Measurements from ENCODE around the gene RAX. TPM values are rescaled to one million over a fixed set of nuclear protein-coding genes. Genes with fewer than 3 reads are reported as not detected.

RAX gene
- not detected for polyA plus RNA-seq (ENCODE audit: insufficient read length in 4 of 4)

- no peak for DNase-seq (ENCODE audit: low read depth in 4 of 4, low spot score in 2 of 4)
Measured at GRCh38 chr18:59272891-59273758, at the start of gene RAX. RAX (minus strand) TSS chr18:59273454; CDS start chr18:59273206, 248 bp downstream.

DNA sequence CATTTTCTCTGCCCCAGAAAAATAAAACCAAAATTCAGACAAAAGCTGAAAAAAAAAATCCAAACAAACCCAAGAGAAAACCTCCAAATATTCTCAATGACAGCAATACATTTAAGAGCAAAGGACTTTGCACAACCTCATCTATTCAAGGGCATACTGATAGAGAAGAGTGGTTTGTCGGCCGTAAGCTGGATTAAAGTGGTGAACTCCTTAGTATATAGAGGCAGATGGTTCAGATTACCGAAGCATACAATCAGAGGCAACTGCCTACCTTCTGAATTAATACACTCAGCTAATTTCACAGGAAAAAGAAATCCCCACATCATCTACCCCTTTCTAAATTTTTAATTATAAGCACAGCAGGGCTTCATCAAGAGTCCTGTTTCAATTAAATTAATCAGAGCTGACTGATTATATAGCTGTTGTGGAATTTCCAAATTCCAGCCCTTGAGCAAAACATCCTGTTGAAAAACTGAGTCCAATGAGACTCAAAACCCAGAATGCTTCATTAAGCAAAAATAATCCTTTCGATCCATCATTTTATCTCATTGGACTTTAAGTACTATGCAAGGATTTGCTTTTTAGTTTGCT, 45.3 kb upstream of the RAX start, which contains the start of gene CPLX4:
Gene CPLX4 (minus strand): TSS at position 190 of the 591 bp plus-strand sequence. CDS start 187 bp downstream, at position 3.
- no peak for DNase-seq (ENCODE audit: low read depth in 4 of 4, low spot score in 2 of 4)

GRCh38 chr18:59311631-59312030, 38.4 kb upstream of the RAX start:
- no peak for DNase-seq (ENCODE audit: low read depth in 4 of 4, low spot score in 2 of 4)

DNA sequence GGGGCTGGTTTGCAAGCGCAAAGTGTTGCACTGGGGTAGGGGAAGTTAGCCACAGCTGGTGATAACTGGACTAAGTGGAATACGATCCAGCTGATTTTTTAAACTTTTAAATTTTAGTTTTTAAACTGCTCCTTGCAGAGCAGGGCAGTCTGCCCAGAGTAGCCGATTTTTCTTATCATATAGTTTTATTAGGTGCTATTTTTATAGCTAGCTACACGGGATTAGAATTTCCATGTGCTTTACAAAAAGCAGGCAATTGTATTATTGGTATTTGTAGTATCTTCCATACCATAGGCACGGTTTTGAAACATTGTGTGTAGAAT, 35.6 kb upstream of the RAX start:
- no peak for DNase-seq (ENCODE audit: low read depth in 4 of 4, low spot score in 2 of 4)

- DNase-seq (ENCODE audit: low read depth in 4 of 4, low spot score in 2 of 4): peak; percentile 37 to 63 (median 46)
Measured at GRCh38 chr18:59308248-59308937, 35.1 kb upstream of the RAX start.

DNA sequence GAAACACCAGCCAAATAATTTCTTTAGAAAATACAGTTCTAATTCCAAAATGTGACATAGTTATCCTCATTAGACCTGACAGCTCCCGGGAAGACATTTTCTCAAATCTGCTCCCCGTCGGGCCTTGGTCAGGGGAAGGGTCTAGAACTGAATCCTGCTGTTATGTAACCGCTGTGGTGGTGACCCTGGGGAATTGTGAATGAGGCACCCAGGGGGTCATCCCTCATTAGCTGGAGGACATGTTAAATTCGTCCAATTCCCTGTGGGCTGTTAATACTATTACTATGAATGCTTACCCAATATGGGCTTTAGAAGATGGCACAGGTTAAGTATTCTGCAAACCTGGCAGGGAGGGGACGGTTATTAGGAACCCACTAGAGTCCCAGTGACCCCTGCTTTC, 33.4 kb upstream of the RAX start:
- no peak for DNase-seq (ENCODE audit: low read depth in 4 of 4, low spot score in 2 of 4)

GRCh38 chr18:59305295-59305694, 32.0 kb upstream of the RAX start:
- no peak for DNase-seq (ENCODE audit: low read depth in 4 of 4, low spot score in 2 of 4)

- DNase-seq (ENCODE audit: low read depth in 4 of 4, low spot score in 2 of 4): no peak
Measured at GRCh38 chr18:59303656-59304195, 30.5 kb upstream of the RAX start.

DNA sequence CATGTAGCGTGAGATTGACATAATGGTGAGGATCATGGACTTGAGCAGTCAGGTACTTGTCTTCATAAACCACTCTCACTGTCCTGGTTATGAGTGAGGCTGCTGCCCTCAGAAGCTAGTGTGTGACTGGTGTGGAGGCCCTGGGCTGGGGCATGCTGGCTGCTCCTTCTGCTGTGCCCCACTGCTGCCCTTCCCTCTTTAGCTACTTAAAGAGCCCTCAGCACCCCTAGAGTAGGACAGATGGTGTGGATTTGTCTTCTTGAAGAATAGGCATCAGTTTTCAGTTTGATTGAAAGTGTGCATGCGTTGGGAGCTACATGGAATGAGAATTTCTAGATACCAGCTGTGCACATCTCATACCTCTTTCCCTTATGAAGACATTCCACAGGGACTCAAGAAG, 29.8 kb upstream of the RAX start:
- no peak for DNase-seq (ENCODE audit: low read depth in 4 of 4, low spot score in 2 of 4)

- no peak for DNase-seq (ENCODE audit: low read depth in 4 of 4, low spot score in 2 of 4)
Measured at GRCh38 chr18:59301929-59302328, 28.7 kb upstream of the RAX start.

DNA sequence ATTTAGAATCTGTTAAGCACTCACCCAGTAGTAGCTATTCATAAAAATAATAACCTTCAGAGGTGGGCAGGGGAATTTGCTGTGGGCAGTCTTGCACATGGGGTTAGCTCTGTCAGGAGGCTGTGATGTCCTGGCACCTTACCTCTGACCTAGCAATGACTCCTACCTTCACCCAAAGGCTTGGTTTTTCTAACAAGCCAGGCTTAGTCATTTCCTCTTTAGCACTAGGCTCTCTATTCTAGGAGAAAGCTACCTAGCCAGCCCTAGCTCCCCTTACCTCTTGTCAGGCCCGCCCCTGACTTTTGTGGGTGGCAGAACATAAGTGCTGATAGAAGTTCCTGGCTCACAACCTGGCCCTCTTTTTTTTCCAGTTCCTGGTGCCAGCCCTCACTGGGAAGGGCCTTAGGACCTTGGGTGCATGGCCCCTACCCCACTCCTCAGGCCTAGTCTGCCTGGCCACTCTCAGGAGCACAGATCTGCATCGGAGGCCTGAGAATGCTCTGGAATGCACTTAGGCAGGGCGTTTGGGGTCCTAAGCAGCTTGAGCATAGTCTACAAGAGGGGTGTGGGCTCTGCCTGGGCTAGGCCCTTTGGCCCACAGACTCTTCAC, 27.5 kb upstream of the RAX start:
- DNase-seq (ENCODE audit: low read depth in 4 of 4, low spot score in 2 of 4): no peak

- DNase-seq (ENCODE audit: low read depth in 4 of 4, low spot score in 2 of 4): no peak
Measured at GRCh38 chr18:59298871-59299270, 25.6 kb upstream of the RAX start.

DNA sequence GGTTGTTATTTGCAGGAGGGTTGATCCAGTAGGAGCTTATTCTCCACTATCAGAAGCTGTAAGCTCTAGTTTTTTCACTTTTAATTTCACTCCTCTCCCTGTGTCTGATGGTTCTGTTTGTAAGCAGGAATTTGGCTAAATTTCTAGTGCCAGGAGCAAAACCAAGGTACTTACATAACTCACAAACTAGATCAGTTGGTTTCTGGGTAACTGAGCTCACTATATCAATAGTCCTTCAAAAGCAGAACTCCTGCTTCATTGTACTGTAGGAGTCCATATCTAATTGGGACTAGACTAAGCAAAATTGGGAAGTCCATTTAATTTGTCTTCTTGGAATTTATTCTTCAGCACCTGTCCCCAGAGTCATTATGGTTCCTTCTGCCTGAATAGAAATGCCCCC, 20.1 kb upstream of the RAX start:
- DNase-seq (ENCODE audit: low read depth in 4 of 4, low spot score in 2 of 4): no peak

DNA sequence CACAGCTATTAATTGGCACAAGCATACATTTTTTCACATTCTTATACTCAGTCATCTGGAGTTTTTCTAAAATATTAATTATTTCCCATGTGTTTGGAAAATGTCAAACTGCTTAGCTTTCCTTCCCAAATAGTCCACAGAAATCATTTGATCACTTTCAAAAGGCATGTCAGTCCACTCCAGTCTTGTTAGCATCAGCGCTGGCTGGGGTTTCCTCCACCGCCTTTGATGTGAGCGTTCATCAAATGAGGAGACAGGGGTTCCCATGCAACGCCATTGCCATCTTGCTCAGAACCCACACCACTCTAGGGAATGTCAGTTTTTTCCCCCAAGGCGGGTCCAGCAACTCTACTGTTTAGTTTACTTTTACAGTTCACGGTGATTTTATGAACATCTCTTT, 13.1 kb upstream of the RAX start:
- DNase-seq (ENCODE audit: low read depth in 4 of 4, low spot score in 2 of 4): no peak

GRCh38 chr18:59282341-59282740, 9.1 kb upstream of the RAX start:
- DNase-seq (ENCODE audit: low read depth in 4 of 4, low spot score in 2 of 4): no peak

DNA sequence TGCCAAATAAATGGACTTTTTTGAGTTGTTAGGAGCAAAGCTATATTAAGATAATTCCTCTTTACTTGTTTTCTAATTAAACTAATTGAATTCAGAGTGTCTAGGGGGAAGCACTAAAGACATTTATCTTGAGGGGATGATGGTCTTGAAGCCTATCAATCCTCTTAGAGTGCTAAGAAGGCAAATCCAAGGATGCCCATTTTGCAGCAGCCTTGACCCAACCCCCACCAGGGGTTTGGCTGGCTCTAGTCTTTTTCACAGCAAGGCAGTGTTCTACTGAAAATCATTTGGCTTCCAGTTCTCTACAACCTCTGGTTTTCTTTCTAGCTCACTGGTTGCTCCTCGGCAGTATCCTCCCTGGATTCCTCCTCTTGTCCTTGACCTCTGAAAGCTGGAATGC, 6.5 kb upstream of the RAX start:
- DNase-seq (ENCODE audit: low read depth in 4 of 4, low spot score in 2 of 4): no peak

DNA sequence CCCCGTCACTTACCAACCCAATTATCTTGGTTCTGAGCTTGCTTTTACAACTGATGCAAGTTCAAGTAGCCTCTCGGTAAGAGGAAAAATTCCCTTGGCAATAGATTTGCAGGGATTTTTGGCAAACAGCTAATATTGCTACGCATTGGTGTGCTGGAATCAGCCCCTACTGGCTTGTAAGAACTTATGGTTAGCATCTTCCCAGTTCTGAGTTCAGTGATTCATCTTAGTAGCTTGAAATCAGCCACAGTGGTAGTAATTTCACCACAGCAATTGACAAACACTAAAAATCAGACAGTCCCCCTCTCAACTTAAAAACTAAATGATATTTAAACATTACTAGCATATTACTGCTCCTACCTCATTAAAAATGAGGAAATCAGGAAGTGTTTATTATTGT, 5.9 kb upstream of the RAX start:
- DNase-seq (ENCODE audit: low read depth in 4 of 4, low spot score in 2 of 4): no peak

- DNase-seq (ENCODE audit: low read depth in 4 of 4, low spot score in 2 of 4): no peak
Measured at GRCh38 chr18:59278793-59279192, 5.5 kb upstream of the RAX start.

- DNase-seq (ENCODE audit: low read depth in 4 of 4, low spot score in 2 of 4): no peak
Measured at GRCh38 chr18:59276047-59276446, 2.8 kb upstream of the RAX start.

DNA sequence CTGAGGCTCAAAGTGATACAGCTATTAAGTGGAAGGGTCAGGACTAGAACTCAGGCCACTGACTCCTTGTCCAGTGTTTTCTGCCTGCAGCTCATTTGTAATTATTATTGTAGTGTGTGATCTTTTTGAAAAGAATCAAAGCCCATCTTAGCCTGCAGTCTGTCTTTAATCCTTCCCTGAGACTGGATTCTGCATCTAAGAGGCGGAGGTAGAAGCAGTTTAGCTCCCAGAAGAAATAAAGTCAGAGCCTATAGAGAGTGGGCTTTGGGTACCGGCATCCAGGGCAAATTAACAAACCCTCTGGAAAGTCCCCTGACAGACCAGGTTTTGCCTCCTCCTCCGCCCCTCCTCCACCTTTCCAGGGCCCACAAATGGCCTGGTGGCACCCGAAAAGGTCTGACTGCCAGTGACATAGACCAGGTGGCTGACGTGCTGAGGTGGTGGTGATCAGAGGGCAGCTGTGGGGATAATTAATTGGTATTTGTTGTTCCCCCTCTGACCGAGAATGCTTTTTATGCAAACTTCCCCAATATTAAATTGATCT, 2.2 kb upstream of the RAX start:
- no peak for DNase-seq (ENCODE audit: low read depth in 4 of 4, low spot score in 2 of 4)

GRCh38 chr18:59274533-59274928, 1.3 kb upstream of the RAX start:
- no peak for DNase-seq (ENCODE audit: low read depth in 4 of 4, low spot score in 2 of 4)

Data from left renal cortex interstitium (tissue), 4 donors.